Aorta (tissue), 5 donors: ENCODE data around the gene MEF2A. TPM values are rescaled to one million over a fixed set of nuclear protein-coding genes. Genes with fewer than 3 reads are reported as not detected.
"Not testable (repeated sequence)": the region's sequence is repeated elsewhere in the genome, so short reads cannot be mapped to it uniquely, and the experiment has no call there.

Experiments used
- ATAC-seq: fragments of 200-7000 bp; cut with Tn5 transposase; one replicate; pipeline ENCODE4 v1.9.1; 2022; ENCODE audit warnings: moderate library complexity; ENCODE audit not compliant: low FRiP score
- DNase-seq, 2 donors: peaks; one replicate each; pipeline ENCODE4 v3.0.0-alpha.2; 2020
- H3K27ac ChIP-seq, 2 donors: one replicate each; pipeline ENCODE4 v1.5.1; 2013; ENCODE audit warnings: low read length in 2 of 2, mild to moderate bottlenecking in 2 of 2, moderate library complexity in 2 of 2, control low read depth in 1 of 2, inconsistent platforms in 1 of 2, low read depth in 1 of 2
- H3K27me3 ChIP-seq, 2 donors: one replicate each; pipeline ENCODE4 v1.6.1; 2013; ENCODE audit warnings: control low read depth in 1 of 2, low read length in 1 of 2, mild to moderate bottlenecking in 1 of 2, moderate library complexity in 1 of 2; ENCODE audit not compliant: insufficient read depth in 2 of 2, control insufficient read depth in 1 of 2
- H3K36me3 ChIP-seq, 2 donors: one replicate each; pipeline ENCODE4 v1.6.1; 2013; ENCODE audit warnings: control low read depth in 1 of 2, low read length in 1 of 2, mild to moderate bottlenecking in 1 of 2; ENCODE audit not compliant: insufficient read depth in 2 of 2, control insufficient read depth in 1 of 2
- H3K4me1 ChIP-seq, 2 donors: one replicate each; pipeline ENCODE4 v1.6.1; 2013; ENCODE audit warnings: low read length in 2 of 2, control low read depth in 1 of 2, mild to moderate bottlenecking in 1 of 2, moderate library complexity in 1 of 2; ENCODE audit not compliant: insufficient read depth in 2 of 2, control insufficient read depth in 1 of 2
- H3K4me3 ChIP-seq, 2 donors: one replicate each; pipeline ENCODE4 v1.5.1; 2013; ENCODE audit warnings: low read length in 2 of 2, control low read depth in 1 of 2, mild to moderate bottlenecking in 1 of 2
- H3K9me3 ChIP-seq: one replicate; pipeline ENCODE4 v1.6.1; 2013; ENCODE audit warnings: mild to moderate bottlenecking, low read length; ENCODE audit not compliant: control insufficient read depth
- WGBS, 2 donors: extraction: QIAGEN DNeasy Blood & Tissue Kit; methylation state at CpG; one replicate each; pipeline ENCODE4 v1.1.7; 2013; 5-methylcytosine and 5-hydroxymethylcytosine counted together
- intact Hi-C, 2 donors: fragments of 100-400 bp; cut with DNase I; formaldehyde crosslinking; loops; one replicate each; pipeline versions ENCODE4 v1.14.2 to v1.15.0; 2022
- polyA plus RNA-seq, 2 donors: library from polyadenylated mRNA; stranded (reverse); fragments of 200-250 nt; gene quantifications; one replicate each; pipeline ENCODE4 v1.2.3, GENCODE V29; 2013
- total RNA-seq, 2 donors: library from RNA; stranded (reverse); fragmentation: NEBNext Ultra II Directional; extraction: Animal tissue kit (Norgen Biotek cat#: 25700); gene quantifications; one replicate each; pipeline ENCODE4 v1.2.1, GENCODE V29; 2021
- donor health status: healthy with polysubstance abuse.
- donor health status: Bipolar disorder and iron deficiency.
- donor health status: DM: no; HTN: no; CAD: no.
- donor health status: DM: no; HTN: no; CAD: no.
- donor health status: DM: yes; HTN: yes; CAD: no.

The MEF2A gene
- total and polyA plus RNA-seq, 4 donors = 27.2 to 160 (median 92.9) TPM

DNA sequence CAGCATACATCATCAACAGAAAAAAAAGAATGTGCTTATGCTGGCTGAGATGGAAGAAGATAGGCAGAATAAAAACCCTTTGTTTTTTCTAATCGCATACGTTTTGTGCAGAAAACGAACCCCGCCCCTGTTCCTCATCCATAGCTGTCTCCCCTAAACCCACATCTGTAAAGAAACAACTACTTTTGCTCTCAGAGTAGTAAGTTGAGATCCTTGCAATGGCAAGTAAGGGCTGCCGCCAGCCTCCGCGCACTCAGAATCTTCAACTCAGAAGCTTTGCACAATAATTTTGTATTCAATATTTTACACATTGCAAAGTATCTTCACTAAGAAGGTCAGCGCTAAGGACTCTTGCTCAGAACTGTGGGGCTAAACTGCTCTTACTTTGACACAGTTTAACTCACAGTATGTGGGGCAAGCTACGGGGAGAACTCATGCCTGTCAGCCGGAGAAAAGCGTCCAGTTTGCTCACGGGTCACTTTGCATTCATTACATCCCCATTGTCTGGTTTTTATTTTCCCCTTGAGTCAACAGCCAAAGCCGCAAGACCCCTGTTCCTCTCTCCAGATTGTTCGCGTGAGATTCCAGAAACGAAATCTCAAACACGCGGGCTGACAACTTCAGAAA, 166.5 kb downstream of the MEF2A start:
- 10 to 12% methylated on average over 18 of the region's 18 CpGs for WGBS, 2 donors
- Histone ChIP-seq H3K36me3 (peaks cover 0 to 7% of the 10 kb centered on the region in 2 donors), H3K27me3 (no peaks in the 10 kb centered on the region), H3K9me3 (no peaks in the 10 kb centered on the region), H3K4me1 (no peaks in the 10 kb centered on the region), H3K4me3 (peak overlapping the region; percentile 88 to 92), H3K27ac (peak overlapping the region in 1 of 2 donors; percentile 2)
- ATAC-seq (no peak), DNase-seq (no peak)
- intact Hi-C loops = loop anchor here in 1 of 2 donors (5.0 to 10.0 kb wide), 2 partner anchors 460 to 627 kb away; partner anchors contain the start of gene SYNM

DNA sequence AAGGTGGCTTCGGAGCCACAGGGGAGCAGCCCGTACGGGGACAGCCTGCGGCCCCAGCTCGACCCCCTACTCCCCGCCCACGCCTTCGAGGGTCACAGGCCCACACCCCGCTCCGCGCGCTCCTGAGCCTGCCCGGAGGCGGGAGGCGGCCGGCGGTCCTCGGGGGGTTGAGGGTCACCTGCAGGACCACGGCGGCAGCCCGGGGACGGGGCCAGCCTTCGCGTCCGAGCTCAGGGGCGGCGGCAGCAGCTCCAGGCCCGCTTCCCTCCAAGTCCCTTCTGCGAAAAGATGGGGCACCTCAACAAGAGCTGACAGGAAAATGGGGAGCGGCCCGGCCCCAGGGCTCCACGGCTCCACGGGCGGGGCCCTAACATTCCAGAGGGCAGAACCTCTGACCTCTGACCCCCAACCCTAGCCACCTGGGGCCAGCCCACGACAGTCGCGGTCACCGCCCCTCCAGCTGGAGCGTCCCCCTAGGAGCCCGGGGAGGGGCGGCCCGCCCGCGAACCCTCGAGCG, 167.0 kb downstream of the MEF2A start:
- DNase-seq = peak; percentile 65 to 84
- ATAC-seq = peak; percentile 5
- H3K36me3 ChIP-seq = peaks cover 0 to 5% of the 10 kb centered on the region in 2 donors
- no peaks in the 10 kb centered on the region for H3K4me1 ChIP-seq
- H3K9me3 ChIP-seq = no peaks in the 10 kb centered on the region
- intact Hi-C loops = loop anchor here in 1 of 2 donors (5.0 to 10.0 kb wide), 2 partner anchors 461 to 628 kb away; partner anchors contain the start of gene SYNM
- WGBS, 2 donors = 1% methylated on average over 41 to 46 of the region's 46 CpGs
- H3K27ac ChIP-seq = peak overlapping the region in 1 of 2 donors; percentile 71
- no peaks in the 10 kb centered on the region for H3K27me3 ChIP-seq
- peak overlapping the region; percentile 88 to 92 for H3K4me3 ChIP-seq

DNA sequence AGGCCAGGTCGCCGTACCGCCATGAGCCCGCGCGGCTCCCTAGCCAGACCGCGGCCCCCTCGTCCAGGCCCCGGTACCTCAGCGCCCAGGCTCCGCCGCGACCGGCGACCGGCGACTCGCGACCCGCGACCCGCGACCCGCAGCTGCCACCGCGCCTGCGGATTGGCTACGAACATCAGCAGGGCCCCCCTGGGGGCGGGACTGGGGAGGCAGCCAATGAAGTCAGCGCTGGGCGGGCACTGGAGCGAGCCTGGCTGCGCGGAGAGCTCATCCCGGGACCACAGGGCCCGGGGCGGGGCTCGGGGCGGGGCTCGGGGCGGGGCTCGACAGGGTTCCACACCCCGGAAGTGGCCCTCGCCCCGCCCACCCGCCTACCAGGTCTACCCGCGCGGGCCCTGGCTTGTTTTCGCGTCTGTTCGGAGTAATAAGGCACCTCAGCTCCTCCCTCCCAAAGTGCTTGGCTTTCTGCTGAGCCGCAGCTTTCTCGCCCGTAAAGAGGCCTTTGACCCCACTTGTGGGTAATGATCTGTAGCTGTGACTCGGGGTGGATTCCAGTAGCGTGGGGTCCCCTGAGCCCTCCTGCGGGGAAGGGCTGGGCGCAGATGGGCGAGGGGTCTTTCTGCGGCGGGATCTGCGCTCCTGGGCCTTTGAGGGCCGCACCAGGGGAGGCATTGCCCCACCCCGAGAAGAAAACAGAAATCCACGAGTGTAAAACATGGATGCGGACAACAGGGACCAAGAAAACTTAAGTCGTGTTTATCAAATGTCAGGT, 167.7 kb downstream of the MEF2A start, which contains the start of gene LYSMD4:
TSS of gene LYSMD4 (minus strand) at position 170 of the 772 bp plus-strand sequence. CDS start 1,438 bp downstream, outside the sequence.
- intact Hi-C loops = loop anchor here in 1 of 2 donors (5.0 to 10.0 kb wide), 2 partner anchors 461 to 629 kb away; partner anchors contain the start of gene SYNM
- Histone ChIP-seq H3K9me3 (no peaks in the 10 kb centered on the region), H3K27ac (peak within 1 kb of the TSS in 1 of 2 donors; percentile 71), H3K4me3 (peak within 1 kb of the TSS; percentile 88 to 92), H3K4me1 (no peaks in the 10 kb centered on the region), H3K27me3 (no peaks in the 10 kb centered on the region), H3K36me3 (no peaks in the 10 kb centered on the region)
- peak; percentile 98 for ATAC-seq
- WGBS, 2 donors = 8 to 10% methylated on average over 49 to 69 of the region's 69 CpGs
- DNase-seq = peak; percentile 99 to 100

DNA sequence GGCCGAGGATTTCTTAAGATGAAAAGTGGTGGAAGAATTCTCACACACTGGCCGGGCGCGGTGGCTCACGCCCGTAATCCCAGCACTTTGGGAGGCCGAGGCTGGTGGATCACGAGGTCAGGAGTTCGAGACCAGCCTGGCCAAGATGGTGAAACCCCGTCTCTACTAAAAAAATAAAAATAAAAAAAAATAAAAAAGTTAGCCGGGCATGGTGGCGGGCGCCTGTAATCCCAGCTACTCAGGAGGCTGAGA, 168.2 kb downstream of the MEF2A start:
- not testable (repeated sequence) for H3K27me3 ChIP-seq, ATAC-seq, H3K9me3 ChIP-seq, H3K27ac ChIP-seq, H3K4me3 ChIP-seq, DNase-seq, H3K4me1 ChIP-seq, H3K36me3 ChIP-seq
- WGBS, 2 donors = 92 to 95% methylated on average over 13 of the region's 13 CpGs
- intact Hi-C loops = loop anchor here in 1 of 2 donors (5.0 to 10.0 kb wide), 2 partner anchors 462 to 629 kb away; partner anchors contain the start of gene SYNM

DNA sequence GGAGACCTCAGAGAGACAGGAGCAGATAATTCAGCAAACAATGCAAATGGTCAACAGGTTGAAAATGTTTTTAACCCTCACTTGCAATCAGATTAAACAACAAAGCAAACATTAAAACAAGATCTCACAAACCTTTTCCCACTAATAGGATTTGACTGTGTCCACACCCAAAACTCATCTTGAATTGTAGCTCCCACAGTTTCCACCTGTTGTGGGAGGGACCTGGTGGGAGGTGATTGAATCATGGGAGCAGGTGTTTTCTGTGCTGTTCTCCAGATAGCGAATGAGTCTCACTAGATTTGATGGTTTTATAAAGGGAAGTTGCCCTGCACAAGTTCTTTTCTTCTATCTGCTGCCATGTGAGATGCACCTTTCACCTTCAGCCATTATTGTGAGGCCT, 168.8 kb downstream of the MEF2A start:
- no peak overlapping the region for H3K4me3 ChIP-seq
- H3K9me3 ChIP-seq = no peaks in the 10 kb centered on the region
- H3K27me3 ChIP-seq = no peaks in the 10 kb centered on the region
- no peaks in the 10 kb centered on the region for H3K36me3 ChIP-seq
- DNase-seq (no peak), ATAC-seq (no peak)
- H3K4me1 ChIP-seq = no peaks in the 10 kb centered on the region
- intact Hi-C loops = loop anchor here in 1 of 2 donors (5.0 to 10.0 kb wide), 2 partner anchors 462 to 630 kb away; partner anchors contain the start of gene SYNM
- no peak overlapping the region for H3K27ac ChIP-seq
- WGBS, 2 donors = 95 to 100% methylated on average over 1 of the region's 1 CpG

DNA sequence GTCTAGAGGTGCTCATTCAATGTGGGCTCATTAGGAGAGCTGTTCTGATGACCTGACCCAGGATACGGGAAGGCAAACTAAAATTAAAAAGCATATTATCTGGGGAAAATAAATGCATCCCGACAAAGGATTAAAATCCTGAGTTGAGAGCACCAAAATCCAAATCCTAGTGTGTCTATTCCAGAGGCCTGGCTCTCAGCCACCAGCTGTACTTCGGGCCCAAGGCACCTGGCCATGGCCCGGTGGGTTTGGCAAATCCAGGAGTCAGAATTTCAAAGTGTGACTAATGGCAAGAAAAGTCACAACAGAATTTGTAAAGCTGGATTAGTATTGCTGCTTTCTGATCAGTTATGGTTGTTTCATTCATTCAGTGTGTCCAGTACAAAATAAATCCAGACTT, 170.1 kb downstream of the MEF2A start:
- intact Hi-C loops = loop anchor here in 1 of 2 donors (10.0 kb wide), 1 partner anchor 631 kb away; the partner anchor contains the start of gene SYNM
- no peak for DNase-seq

DNA sequence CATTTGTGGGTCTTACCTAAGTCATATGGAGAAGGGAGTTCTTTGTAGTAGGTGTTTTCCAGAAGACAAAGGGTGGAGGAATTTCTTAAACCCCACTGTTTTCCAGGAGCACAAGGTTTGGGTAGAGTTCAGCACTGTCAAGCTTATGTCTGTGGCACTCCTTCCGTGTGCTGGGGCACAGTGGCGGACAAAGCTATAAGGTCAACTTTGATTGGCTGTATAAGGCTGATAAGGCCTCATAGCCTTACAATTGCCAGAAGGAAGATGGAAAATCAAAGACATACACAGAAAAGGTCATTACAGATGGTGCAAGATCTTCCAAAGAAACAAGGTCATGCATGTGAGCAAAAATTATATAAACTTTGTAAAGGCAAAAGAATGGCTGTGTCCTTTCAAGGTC, 170.9 kb downstream of the MEF2A start:
- no peaks in the 10 kb centered on the region for H3K9me3 ChIP-seq
- no peaks in the 10 kb centered on the region for H3K36me3 ChIP-seq
- H3K4me3 ChIP-seq = no peak overlapping the region
- WGBS, 2 donors = 68 to 73% methylated on average over 2 of the region's 2 CpGs
- DNase-seq (no peak), ATAC-seq (no peak)
- intact Hi-C loops = loop anchor here in 1 of 2 donors (10.0 kb wide), 1 partner anchor 632 kb away; the partner anchor contains the start of gene SYNM
- no peaks in the 10 kb centered on the region for H3K27me3 ChIP-seq
- no peak overlapping the region for H3K27ac ChIP-seq
- no peaks in the 10 kb centered on the region for H3K4me1 ChIP-seq

More for the DNA sequence above, 170.1 kb downstream of the MEF2A start:
- no peak overlapping the region for H3K27ac ChIP-seq
- H3K27me3 ChIP-seq = no peaks in the 10 kb centered on the region
- no peak overlapping the region for H3K4me3 ChIP-seq
- H3K9me3 ChIP-seq = no peaks in the 10 kb centered on the region
- H3K36me3 ChIP-seq = no peaks in the 10 kb centered on the region
- WGBS, 2 donors = 49% methylated on average over 4 of the region's 4 CpGs
- ATAC-seq = no peak
- H3K4me1 ChIP-seq = no peaks in the 10 kb centered on the region

DNA sequence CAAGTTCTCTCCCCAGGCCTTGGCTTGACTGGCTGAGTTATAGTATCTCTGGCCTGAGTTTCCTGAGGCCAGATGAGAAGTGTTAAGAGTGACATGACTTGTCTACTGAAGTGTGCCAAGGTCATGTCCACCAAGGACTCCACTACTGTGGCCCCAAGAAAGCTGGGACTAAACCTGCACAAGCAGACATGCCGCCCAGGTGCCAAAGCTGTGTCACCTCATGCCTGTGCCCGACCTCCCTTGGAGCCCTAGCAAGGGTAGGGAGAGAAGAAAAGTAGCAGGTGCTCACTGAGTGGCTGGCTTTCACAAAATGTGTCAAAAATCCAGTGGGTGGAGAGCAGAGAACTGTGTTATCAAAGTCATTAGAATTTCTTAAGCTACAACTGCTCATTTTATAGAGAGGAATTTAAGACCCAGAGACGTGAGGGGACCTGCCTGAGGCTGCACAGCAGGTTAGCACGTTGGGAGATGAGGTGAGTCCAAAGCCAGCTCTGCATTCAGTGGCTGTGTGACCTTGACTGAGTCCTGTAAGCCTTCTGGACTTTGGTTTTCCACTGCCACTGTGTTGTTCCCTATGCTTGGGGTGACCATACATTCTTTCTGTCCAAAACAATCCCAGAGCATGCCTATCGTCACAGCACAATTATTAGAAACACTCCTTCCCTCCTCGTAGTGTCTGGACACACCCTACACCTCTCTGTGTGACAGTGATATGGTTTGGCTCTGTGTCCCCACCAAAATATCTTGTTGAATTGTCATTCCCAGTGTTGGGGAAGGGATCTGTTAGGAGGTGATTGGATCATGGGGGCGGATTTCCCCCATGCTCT, 172.4 kb downstream of the MEF2A start:
- DNase-seq (no peak), ATAC-seq (no peak)
- H3K4me3 ChIP-seq = no peak overlapping the region
- no peaks in the 10 kb centered on the region for H3K27me3 ChIP-seq
- WGBS, 2 donors = 84 to 87% methylated on average over 7 of the region's 7 CpGs
- H3K9me3 ChIP-seq = no peaks in the 10 kb centered on the region
- intact Hi-C loops = loop anchor here in 1 of 2 donors (10.0 kb wide), 1 partner anchor 633 kb away; the partner anchor contains the start of gene SYNM
- no peaks in the 10 kb centered on the region for H3K36me3 ChIP-seq
- H3K27ac ChIP-seq = no peak overlapping the region
- no peaks in the 10 kb centered on the region for H3K4me1 ChIP-seq
